Colon (tissue), 2 donors: ENCODE results near the gene DPP6.

ENCODE experiments used
- FAIRE-seq: peaks from 2 replicates; lab custom pipeline; 2012; peaks lifted over from hg19 to GRCh38; lab: Jason Lieb, UNC
- donor health status: control.
- donor health status: control.

Gene DPP6

DNA sequence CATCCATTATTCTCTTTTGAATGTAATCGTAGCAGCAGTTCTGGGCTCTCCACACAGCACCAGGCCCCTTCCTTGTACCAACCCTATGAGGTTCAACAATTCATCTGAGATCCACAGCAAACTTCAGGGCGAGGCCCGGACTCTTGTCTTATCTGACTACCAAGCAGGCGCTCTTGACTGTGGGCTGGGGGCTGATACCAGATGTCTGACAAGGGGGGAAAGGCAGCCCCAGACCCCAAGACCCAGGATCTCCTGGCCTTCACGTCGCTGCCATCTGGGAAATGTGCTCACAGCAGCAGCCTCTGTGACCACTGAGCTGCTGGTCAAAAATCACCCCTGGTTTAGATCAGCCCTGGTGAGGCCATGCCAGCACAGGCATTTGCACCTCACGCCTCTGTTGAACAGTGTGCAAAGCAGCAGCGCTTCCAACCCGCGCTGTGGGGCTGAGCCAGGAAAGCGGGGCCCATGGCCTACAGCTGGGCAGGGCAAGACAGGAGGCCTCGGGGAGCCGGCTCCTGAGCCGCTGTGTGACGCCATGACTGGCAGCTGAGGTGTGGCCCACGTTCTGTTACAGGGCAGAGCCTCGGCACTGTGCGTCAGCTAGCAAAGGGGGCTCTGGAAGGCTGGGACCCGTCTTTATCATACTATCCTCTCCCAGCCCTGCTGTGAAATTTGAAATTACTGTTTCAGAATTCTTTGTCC lies 806.8 kb downstream of the DPP6 start:
- FAIRE-seq = no peak

DNA sequence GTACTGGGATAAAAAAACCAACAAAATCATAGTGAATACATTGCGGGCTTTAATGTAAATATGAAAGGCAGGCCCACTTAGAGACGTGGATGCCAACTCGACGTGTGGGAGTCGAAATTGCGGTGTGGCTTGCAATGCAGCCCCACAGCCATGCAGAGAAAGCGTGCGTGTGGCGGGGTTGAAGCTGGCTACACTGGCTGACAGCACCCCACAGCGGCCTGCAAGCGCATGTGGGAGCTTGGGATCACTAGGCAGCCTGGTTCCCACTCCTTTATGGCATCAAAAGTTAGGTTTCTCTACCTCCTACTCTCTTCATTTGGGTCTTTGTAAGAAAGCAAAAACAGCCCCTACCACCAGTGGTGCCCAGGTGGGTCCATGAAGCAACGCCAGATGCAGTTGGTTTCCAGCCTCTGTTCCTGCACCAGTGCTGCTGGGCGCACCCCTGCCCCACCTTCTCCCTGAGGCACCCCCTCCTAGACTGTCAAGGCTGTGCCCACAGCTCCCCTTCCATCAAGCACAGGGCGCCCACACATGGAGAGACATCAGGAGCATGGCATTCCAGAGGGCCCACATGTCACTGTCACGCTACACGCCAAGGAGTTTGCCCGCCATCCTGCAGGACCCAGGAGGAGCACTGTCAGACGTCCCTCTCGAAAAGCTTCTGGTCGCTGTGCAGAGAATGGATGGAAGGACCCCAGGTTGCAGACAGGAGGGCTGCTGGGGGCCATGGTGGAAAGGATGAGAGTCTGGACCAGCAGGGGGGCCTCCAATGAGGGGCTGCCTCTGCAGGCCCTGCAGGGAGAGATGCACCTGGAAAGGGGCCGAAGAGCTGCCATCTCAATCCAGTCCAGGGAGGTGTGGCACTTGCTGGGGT lies 807.8 kb downstream of the DPP6 start:
- FAIRE-seq = no peak

- no peak for FAIRE-seq
Observed at GRCh38 chr7:154860621-154861375, 808.6 kb downstream of the DPP6 start.

- no peak for FAIRE-seq
Observed at GRCh38 chr7:154861589-154861988, 809.4 kb downstream of the DPP6 start.

DNA sequence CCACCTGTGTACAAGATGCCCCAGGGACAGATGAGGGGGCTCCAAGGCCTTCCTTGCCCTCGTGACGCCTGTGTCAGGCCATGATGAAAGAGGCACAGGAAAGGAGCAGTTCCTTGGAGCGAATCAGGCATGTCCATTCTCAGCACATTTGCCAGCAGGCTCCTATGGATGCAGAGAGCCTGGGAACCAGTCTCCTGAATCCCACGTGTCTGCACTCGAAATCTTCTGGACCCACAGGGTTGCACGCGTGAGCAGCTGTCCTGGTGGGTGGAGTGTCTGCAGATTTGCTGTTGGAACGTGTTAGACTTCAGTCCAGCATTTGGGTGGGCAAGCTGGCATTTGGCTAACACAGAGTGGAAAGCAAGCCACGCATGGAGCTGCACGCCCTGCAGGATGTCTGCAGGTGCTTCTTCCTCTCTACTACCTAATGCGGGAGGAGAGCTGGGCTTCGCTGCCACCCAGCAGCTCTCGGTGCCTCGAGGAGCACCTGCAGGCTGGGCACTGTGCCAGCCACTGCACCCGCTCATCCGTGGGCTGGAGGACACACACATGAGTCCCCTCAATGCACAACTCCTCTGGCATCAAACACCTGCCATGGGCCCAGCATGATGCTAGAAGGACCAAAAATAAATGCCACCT lies 810.1 kb downstream of the DPP6 start:
- no peak for FAIRE-seq

DNA sequence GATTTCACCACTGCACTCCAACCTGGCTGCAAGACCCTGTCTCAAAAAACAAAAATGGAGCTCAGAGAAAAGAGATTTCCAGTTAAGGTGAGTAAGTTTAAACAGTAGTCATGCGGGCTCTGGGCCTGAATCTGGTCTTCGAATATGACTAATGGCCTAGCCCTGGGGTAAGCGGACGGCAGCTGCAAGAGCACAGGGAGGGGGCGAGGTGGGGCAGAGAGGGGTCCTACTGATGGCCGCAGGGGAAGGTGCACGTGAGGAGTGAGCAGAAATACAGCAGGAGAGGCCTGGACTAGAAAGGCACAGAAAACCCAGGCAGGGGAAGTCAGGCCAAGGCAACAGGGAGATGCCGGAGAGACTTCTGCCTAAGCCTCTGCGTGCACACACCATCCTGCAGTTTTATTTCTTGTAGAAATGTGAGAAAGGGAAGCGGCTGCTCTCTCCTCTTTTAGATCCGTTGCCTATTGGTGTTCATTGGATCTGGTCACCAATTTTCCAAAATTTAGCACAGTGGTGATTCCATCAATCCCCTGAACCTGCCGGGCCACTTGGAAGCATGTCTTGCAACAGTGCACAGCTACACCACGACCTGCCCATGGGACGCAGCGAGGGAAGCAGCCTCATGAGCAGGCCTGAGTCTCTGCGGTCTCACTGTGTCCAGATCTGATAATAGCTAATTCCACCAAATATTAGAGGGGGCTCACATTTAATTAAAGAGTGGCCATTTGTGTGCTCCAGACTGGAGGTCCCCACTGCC lies 811.7 kb downstream of the DPP6 start:
- FAIRE-seq = no peak

- FAIRE-seq = no peak
Observed at GRCh38 chr7:154864523-154864891, 812.3 kb downstream of the DPP6 start.

- no peak for FAIRE-seq
Observed at GRCh38 chr7:154865984-154866685, 813.9 kb downstream of the DPP6 start.

DNA sequence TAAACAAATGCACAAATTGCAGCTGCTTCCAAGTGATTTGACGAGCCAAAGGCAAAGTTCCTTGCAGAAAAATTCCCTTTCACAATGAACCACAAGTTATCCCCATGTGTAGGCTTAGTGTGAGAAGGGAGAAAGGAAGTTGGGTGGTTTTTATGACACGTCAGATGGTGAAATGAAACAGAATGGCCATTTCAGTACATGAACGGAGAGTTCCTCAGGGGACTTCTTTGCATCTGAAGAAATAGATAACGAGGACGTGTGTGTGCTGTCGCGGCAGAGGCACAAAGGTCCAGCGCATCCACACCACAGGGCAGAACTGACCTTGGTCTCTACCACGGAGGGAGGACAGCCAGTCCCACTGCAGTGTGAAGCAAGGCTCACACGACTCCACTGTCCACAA lies 814.9 kb downstream of the DPP6 start:
- FAIRE-seq = no peak

GRCh38 chr7:154868921-154869320 lies 816.7 kb downstream of the DPP6 start:
- no peak for FAIRE-seq

- FAIRE-seq = no peak
Observed at GRCh38 chr7:154869436-154869835, 817.2 kb downstream of the DPP6 start.

DNA sequence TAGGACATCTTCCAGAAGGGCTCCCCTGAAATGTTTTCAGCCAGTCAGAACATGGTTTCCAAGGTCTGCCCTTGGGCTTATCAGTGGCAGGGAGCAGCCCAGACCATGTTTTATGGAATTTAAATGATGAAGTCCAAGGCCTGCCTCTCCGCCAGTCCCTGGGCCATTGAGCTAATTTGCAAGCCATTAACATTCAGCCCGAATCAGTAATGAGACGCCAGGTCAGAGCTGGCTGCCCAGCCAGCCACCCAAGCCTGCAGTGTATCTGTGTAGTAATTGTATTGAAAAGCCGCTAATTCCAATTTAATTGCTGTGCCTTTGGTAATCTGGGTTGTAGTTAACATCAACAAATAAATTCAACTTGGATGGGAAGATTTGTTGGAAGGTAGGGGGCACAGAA lies 819.3 kb downstream of the DPP6 start:
- FAIRE-seq = no peak

DNA sequence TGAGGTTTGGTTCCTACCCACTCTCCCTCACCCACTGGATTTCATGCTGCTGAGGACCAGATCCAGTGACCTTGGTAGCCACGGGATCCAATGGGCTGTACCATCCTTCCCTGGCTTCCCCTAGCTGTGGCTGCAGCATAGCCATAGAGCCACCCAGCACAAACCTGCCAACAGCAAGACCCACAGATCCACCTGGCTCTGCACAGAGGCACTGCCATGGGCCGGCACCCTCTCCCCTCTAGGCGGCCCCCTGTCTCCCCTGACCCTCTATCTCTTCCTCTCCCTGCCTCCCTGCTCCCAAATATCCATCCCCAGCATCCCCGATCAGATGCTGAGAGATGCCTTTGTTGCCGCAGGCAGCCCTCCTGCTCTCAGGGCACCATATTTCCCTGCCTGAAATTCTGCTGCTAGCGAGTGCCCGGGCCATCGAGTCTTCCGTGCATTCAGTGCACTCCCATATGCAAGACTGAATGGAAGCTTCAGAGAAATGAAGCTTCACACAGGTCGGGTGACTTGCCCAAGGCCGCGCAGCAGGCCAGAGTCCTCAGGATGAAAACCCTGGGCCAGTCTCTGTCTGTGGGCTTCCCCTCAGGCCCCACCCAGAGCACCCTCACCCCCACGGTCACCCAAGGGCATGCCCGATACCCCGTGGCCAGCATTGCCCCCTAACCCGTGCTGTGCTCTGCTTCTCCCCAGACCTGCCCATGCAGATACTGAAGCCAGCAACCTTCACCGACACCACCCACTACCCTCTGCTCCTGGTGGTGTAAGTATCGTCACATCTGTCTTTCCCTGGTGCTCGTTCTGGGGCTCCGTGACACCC lies 819.9 kb downstream of the DPP6 start:
- no peak for FAIRE-seq

- no peak for FAIRE-seq
Observed at GRCh38 chr7:154872811-154873499, 820.8 kb downstream of the DPP6 start.

DNA sequence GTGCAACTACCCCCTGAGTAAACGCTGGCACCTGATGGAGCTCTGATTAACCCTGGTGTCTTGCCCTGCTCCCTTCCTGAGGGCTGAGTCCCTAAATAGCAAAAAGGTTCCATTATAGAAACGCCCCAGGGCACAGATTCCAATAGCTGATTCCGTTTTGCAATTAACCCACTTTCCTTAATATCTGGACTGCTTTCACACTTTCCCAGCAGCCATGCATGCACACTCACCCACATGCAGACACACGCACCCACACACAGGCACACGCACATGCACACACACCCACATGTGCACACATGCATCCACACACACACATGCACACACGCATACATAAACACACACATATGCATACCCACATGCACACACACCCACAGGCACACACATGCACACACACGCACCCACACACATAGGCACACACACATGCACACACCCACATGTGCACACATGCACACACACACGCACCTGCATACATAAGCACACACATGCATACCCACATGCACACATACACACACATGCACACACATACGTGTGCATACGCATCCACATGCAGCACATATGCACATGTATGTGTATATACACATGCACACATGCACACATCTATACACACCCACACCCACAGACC lies 821.4 kb downstream of the DPP6 start:
- FAIRE-seq = no peak

DNA sequence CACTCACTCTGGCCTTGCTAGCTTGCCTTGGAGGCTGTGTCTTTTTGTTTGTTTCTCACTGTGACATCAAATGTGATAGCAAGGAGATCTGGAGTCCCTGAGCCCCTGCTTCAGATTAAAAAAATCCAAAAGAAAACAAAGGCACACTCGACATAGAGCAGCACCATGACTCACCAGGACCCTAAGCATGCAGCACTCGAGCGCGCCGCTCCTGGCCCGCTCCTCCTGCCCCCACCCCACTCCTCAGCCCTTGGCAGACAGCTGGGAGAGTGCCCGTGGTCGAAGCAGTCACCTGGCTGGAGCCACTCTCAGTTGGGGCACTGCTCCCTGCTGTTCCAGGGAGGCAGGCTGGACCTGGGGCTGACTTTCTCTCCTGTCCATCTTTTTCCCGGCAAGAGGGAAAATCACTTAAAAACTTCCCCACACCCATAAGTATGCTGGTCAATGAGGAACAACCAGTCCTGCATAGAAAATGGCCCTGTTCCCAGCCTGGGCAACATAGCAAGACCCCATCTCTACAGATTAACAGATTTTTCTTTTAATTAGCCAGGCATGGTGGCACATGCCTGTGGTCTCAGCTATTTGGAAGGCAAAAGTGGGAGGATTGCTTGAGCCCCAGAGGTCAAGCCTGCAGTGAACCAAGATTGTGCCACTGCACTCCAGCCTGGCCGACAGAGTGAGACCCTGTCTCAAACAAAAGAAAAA lies 822.4 kb downstream of the DPP6 start:
- no peak for FAIRE-seq

DNA sequence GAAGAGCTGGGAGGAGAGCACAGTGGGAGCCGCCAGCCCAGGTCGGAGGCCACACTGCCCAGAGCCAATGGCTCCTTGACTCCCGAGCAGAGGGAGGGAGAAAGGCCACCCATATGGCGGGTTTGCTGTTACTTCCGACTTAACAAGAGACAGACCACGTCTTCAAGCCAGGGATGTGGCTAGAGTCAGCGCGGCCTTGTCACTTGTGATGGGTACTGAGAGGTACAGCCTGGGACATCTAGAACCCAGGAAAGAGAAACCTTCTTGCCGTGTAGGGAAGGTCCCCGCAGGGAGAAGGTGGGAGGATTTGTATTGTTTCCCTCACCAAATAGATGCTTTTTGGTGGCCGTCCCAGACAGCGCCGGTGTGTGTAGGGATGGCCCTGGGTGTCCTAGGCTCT lies 823.1 kb downstream of the DPP6 start:
- no peak for FAIRE-seq

DNA sequence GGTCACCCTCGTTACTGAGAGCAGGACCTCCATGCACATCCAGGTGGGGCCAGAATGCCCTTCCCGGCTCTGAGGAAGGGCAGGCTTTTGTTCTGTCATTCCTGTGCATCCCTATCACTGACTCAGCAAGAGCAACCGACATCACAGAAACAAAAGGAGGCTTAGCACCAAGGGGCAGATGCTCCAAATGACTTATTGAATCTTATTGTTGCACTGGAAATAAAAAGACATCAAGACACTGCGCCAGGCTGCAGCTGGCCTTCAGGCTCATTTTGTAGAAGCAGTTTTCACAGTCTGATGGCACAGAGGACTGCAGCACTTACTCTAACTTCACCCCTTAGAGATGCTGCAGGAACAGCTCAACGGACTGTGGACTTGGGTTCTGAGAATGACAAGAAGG lies 824.3 kb downstream of the DPP6 start:
- no peak for FAIRE-seq
